Neural cell (in vitro differentiated cells): Measurements from ENCODE around the gene NFIA. TPM values are rescaled to one million over a fixed set of nuclear protein-coding genes. Genes with fewer than 3 reads are reported as not detected.

Experiments
- H2AFZ ChIP-seq: fragments of 200-600, 300-800 bp; sonication (generic), shearing (Covaris generic); 2 replicates; pipeline ENCODE4 v1.6.0; 2014; ENCODE audit warnings: low read depth, mild to moderate bottlenecking, antibody characterized with exemption, low read length, moderate library complexity
- H3F3A ChIP-seq: fragments of 200-600 bp; shearing (Covaris generic); 2 replicates; pipeline ENCODE4 v1.6.1; 2016; ENCODE audit warnings: mild to moderate bottlenecking, moderate library complexity, mixed read lengths, antibody characterized with exemption, low read length; ENCODE audit not compliant: insufficient read depth, poor library complexity, severe bottlenecking
- H3K27ac ChIP-seq: fragments of 200-600, 300-800 bp; sonication (generic), shearing (Covaris generic); 2 replicates; pipeline ENCODE4 v1.5.1; 2014; ENCODE audit warnings: mild to moderate bottlenecking, low read length, moderate library complexity
- H3K27me3 ChIP-seq: fragments of 300-800, 200-600 bp; sonication (generic), shearing (Covaris generic); 2 replicates; pipeline ENCODE4 v1.6.0; 2014; ENCODE audit warnings: mild to moderate bottlenecking, low read depth, low read length, moderate library complexity; ENCODE audit not compliant: insufficient read depth
- H3K36me3 ChIP-seq: fragments of 300-800, 200-600 bp; sonication (generic), shearing (Covaris generic); 2 replicates; pipeline ENCODE4 v1.5.1; 2014; ENCODE audit warnings: mild to moderate bottlenecking, antibody characterized with exemption, low read length, moderate library complexity; ENCODE audit not compliant: insufficient read depth
- H3K4me2 ChIP-seq: fragments of 300-800, 200-600 bp; sonication (generic), shearing (Covaris generic); 2 replicates; pipeline ENCODE4 v1.6.0; 2014; ENCODE audit warnings: mild to moderate bottlenecking, low read length
- H3K4me3 ChIP-seq: fragments of 300-800, 200-600 bp; sonication (generic), shearing (Covaris generic); 2 replicates; pipeline ENCODE4 v1.5.1; 2014; ENCODE audit warnings: mild to moderate bottlenecking, low read length, moderate library complexity
- H3K79me2 ChIP-seq: fragments of 200-600 bp; shearing (Covaris generic); replicated peaks from 2 replicates; pipeline ENCODE4 v1.6.0; 2014; ENCODE audit warnings: mild to moderate bottlenecking, low read length, moderate library complexity; ENCODE audit not compliant: insufficient read depth
- H3K9ac ChIP-seq: fragments of 300-800, 200-600 bp; sonication (generic), shearing (Covaris generic); 2 replicates; pipeline ENCODE4 v1.6.1; 2016; ENCODE audit warnings: mild to moderate bottlenecking, low read length, mixed read lengths
- H3K9me2 ChIP-seq: fragments of 200-600 bp; shearing (Covaris generic); 2 replicates; pipeline ENCODE4 v1.6.1; 2016; ENCODE audit warnings: mild to moderate bottlenecking, low read length, mixed read lengths; ENCODE audit not compliant: insufficient read depth
- H3K9me3 ChIP-seq: fragments of 200-600, 300-800 bp; sonication (generic), shearing (Covaris generic); 2 replicates; pipeline ENCODE4 v1.6.1; 2016; ENCODE audit warnings: mild to moderate bottlenecking, mixed run types, low read length, moderate library complexity, mixed read lengths
- H4K20me1 ChIP-seq: fragments of 200-600 bp; shearing (Covaris generic); 2 replicates; pipeline ENCODE4 v1.6.1; 2016; ENCODE audit warnings: mild to moderate bottlenecking, mixed run types; ENCODE audit not compliant: insufficient read depth
- EP300 ChIP-seq: fragments of 450-650 bp; conservative IDR thresholded peaks from 2 replicates; pipeline ENCODE4 v1.6.1; 2014; ENCODE audit warnings: antibody characterized with exemption, mild to moderate bottlenecking, moderate library complexity; ENCODE audit not compliant: poor library complexity, severe bottlenecking
- EZH2 ChIP-seq: fragments of 200-600, 300-800 bp; shearing (Covaris generic), sonication (generic); IDR thresholded peaks from 2 replicates; pipeline ENCODE4 v1.6.1; 2014; ENCODE audit warnings: antibody characterized with exemption, low read length, borderline replicate concordance, mild to moderate bottlenecking; ENCODE audit not compliant: insufficient read depth, poor library complexity, severe bottlenecking
- MXI1 ChIP-seq: fragments of 450-650 bp; conservative IDR thresholded peaks from 2 replicates; pipeline ENCODE4 v1.6.1; 2014; ENCODE audit warnings: antibody characterized with exemption, mild to moderate bottlenecking; ENCODE audit not compliant: poor library complexity, severe bottlenecking
- POLR2AphosphoS5 ChIP-seq: IDR thresholded peaks from 2 replicates; pipeline ENCODE4 v1.6.1; 2012
- RAD21 ChIP-seq: fragments of 450-650 bp; conservative IDR thresholded peaks from 2 replicates; pipeline ENCODE4 v1.6.1; 2014; ENCODE audit warnings: antibody characterized with exemption, mild to moderate bottlenecking, moderate library complexity
- SMC3 ChIP-seq: fragments of 450-650 bp; conservative IDR thresholded peaks from 2 replicates; pipeline ENCODE4 v1.6.1; 2014; ENCODE audit warnings: antibody characterized with exemption, mild to moderate bottlenecking, moderate library complexity; ENCODE audit not compliant: poor library complexity
- TAF1 ChIP-seq: IDR thresholded peaks from 2 replicates; pipeline ENCODE4 v1.6.1; 2012; ENCODE audit warnings: low read depth
- polyA plus RNA-seq: library from polyadenylated mRNA; depleted of rRNA; stranded (reverse); fragments of >200 nt; gene quantifications from 2 replicates; pipeline ENCODE4 v1.2.3, GENCODE V29; 2014
- TF ChIP-seq, protein P1 (sequence below): IDR thresholded peaks from 2 replicates; pipeline ENCODE4 v1.6.1; 2012; ENCODE audit warnings: borderline replicate concordance
- TF ChIP-seq, protein P2 (sequence below): fragments of 450-650 bp; IDR thresholded peaks from 2 replicates; pipeline ENCODE4 v1.5.1; 2014; ENCODE audit warnings: antibody characterized with exemption, mild to moderate bottlenecking, moderate library complexity; ENCODE audit not compliant: poor library complexity, severe bottlenecking

Gene NFIA
- polyA plus RNA-seq, 1 donor from 2014 or later = 0.47 TPM

DNA sequence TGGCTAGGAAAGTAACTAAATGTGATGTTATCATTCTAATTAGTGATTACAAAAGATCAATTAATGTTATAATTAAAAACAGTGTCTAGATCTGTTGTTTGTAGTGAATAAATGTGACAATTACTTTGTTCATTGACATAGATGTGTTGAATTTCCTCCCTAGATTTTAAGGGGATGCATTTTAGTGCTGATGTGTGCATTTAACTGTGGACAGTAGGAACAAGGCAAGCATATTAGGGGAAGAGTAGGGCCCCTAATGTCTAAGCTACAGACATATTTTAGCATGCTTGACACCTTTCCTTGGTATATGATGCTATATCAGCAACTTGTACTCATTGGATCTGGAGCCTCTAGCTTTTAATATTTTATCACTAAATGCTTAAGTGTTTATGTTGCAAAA lies 48.9 kb downstream of the NFIA start:
- no peak overlapping the region for H3K27ac ChIP-seq
- H3K4me3 ChIP-seq = no peak overlapping the region
- no peaks in the 10 kb centered on the region for H3F3A ChIP-seq
- H3K9me2 ChIP-seq = peaks cover 3% of the 10 kb centered on the region
- H3K9ac ChIP-seq = no peak overlapping the region
- TF ChIP-seq SMC3 = no peak
- TF ChIP-seq EZH2 = no peak
- no peak for TF ChIP-seq EP300
- no peaks in the 10 kb centered on the region for H3K27me3 ChIP-seq
- H3K9me3 ChIP-seq = no peaks in the 10 kb centered on the region
- no peaks in the 10 kb centered on the region for H3K36me3 ChIP-seq
- H2AFZ ChIP-seq = no peak overlapping the region
- H3K79me2 ChIP-seq = no peaks in the 10 kb centered on the region
- H3K4me2 ChIP-seq = no peak overlapping the region
- no peaks in the 10 kb centered on the region for H4K20me1 ChIP-seq

DNA sequence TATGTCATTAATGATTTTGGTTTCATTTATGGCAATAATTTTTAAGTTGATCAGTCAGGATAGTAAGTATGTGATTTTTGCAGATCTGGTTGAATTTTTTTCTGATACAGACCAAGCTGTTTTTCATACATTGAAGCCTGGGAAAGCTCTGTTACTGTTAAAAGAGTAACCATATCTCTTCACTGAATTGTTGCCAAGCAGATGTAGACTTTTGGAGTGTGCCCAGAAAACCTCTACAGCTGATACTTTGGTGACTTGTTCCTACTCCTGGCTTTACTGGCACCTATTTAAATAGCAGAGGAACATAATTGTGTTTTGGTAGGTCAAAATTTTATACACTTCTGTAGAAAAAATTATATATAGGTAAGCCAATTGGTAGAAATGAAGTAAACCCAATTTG lies 49.4 kb downstream of the NFIA start:
- Histone ChIP-seq H3K9me3 (no peaks in the 10 kb centered on the region), H2AFZ (no peak overlapping the region), H3F3A (no peaks in the 10 kb centered on the region), H3K4me2 (no peak overlapping the region), H3K4me3 (no peak overlapping the region), H3K27ac (no peak overlapping the region), H4K20me1 (no peaks in the 10 kb centered on the region), H3K79me2 (no peaks in the 10 kb centered on the region), H3K27me3 (no peaks in the 10 kb centered on the region), H3K36me3 (no peaks in the 10 kb centered on the region), H3K9ac (no peak overlapping the region), H3K9me2 (peaks cover 3% of the 10 kb centered on the region)
- TF ChIP-seq MXI1 (no peak), TAF1 (no peak), EP300 (no peak), POLR2AphosphoS5 (no peak), RAD21 (no peak), EZH2 (no peak), SMC3 (no peak)
- TF ChIP-seq, protein P1, sequence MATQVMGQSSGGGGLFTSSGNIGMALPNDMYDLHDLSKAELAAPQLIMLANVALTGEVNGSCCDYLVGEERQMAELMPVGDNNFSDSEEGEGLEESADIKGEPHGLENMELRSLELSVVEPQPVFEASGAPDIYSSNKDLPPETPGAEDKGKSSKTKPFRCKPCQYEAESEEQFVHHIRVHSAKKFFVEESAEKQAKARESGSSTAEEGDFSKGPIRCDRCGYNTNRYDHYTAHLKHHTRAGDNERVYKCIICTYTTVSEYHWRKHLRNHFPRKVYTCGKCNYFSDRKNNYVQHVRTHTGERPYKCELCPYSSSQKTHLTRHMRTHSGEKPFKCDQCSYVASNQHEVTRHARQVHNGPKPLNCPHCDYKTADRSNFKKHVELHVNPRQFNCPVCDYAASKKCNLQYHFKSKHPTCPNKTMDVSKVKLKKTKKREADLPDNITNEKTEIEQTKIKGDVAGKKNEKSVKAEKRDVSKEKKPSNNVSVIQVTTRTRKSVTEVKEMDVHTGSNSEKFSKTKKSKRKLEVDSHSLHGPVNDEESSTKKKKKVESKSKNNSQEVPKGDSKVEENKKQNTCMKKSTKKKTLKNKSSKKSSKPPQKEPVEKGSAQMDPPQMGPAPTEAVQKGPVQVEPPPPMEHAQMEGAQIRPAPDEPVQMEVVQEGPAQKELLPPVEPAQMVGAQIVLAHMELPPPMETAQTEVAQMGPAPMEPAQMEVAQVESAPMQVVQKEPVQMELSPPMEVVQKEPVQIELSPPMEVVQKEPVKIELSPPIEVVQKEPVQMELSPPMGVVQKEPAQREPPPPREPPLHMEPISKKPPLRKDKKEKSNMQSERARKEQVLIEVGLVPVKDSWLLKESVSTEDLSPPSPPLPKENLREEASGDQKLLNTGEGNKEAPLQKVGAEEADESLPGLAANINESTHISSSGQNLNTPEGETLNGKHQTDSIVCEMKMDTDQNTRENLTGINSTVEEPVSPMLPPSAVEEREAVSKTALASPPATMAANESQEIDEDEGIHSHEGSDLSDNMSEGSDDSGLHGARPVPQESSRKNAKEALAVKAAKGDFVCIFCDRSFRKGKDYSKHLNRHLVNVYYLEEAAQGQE = no peak
- TF ChIP-seq, protein P2, sequence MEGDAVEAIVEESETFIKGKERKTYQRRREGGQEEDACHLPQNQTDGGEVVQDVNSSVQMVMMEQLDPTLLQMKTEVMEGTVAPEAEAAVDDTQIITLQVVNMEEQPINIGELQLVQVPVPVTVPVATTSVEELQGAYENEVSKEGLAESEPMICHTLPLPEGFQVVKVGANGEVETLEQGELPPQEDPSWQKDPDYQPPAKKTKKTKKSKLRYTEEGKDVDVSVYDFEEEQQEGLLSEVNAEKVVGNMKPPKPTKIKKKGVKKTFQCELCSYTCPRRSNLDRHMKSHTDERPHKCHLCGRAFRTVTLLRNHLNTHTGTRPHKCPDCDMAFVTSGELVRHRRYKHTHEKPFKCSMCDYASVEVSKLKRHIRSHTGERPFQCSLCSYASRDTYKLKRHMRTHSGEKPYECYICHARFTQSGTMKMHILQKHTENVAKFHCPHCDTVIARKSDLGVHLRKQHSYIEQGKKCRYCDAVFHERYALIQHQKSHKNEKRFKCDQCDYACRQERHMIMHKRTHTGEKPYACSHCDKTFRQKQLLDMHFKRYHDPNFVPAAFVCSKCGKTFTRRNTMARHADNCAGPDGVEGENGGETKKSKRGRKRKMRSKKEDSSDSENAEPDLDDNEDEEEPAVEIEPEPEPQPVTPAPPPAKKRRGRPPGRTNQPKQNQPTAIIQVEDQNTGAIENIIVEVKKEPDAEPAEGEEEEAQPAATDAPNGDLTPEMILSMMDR = no peak

DNA sequence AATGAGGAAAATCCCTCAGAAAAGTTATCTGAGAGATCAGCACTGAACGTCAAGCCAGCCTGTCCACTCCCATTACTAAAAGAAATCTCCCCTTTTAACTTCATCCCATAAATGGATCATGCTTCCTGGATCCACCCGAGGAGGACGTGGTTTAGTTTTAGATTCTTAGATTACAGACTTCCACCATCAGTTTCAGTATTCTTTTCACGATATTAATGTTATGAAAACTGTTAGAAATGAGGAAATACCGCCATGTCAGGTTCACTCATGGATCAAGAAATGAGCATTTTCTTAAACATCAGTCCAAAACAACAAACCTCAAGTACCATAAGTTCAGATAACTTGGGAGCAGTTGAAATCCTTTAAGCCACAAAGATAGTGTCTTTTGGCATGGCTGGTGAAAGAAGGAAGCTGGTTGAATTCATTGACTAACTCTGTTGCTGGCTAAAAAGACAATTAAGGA lies 49.8 kb downstream of the NFIA start:
- H3K4me3 ChIP-seq = no peak overlapping the region
- H3K27ac ChIP-seq = no peak overlapping the region
- H4K20me1 ChIP-seq = no peaks in the 10 kb centered on the region
- H3K27me3 ChIP-seq = no peaks in the 10 kb centered on the region
- peaks cover 3% of the 10 kb centered on the region for H3K9me2 ChIP-seq
- H3F3A ChIP-seq = no peaks in the 10 kb centered on the region
- H3K79me2 ChIP-seq = no peaks in the 10 kb centered on the region
- no peak overlapping the region for H2AFZ ChIP-seq
- H3K9me3 ChIP-seq = no peaks in the 10 kb centered on the region
- TF ChIP-seq, protein P1 = no peak
- TF ChIP-seq, protein P2 = no peak
- no peak for TF ChIP-seq EZH2
- TF ChIP-seq SMC3 = no peak
- no peak for TF ChIP-seq TAF1
- TF ChIP-seq EP300 = no peak
- no peak for TF ChIP-seq POLR2AphosphoS5
- TF ChIP-seq RAD21 = no peak
- TF ChIP-seq MXI1 = no peak
- no peak overlapping the region for H3K9ac ChIP-seq
- H3K36me3 ChIP-seq = no peaks in the 10 kb centered on the region
- no peak overlapping the region for H3K4me2 ChIP-seq
